OCI-LY3 (cell line): ENCODE results near the gene CXXC1.
A peak's percentile ranks its signal among the peaks of the same experiment; 100 is the strongest.

Experiments used
- H2AFZ ChIP-seq: fragments of 200-600, 300-600 bp; shearing (Covaris generic); 2 replicates; pipeline ENCODE4 v1.6.0; 2014; ENCODE audit warnings: antibody characterized with exemption, low read depth, low read length
- H3K27ac ChIP-seq: fragments of 200-600, 300-600 bp; sonication (generic); 2 replicates; pipeline ENCODE4 v1.5.1; 2014; ENCODE audit warnings: mild to moderate bottlenecking, low read length, moderate library complexity, mixed read lengths
- H3K27me3 ChIP-seq: fragments of 200-600, 300-600 bp; sonication (generic); 2 replicates; pipeline ENCODE4 v1.6.1; 2014; ENCODE audit warnings: low read depth, low read length, mixed read lengths
- H3K36me3 ChIP-seq: fragments of 200-600, 300-600 bp; sonication (generic); replicated peaks from 2 replicates; pipeline ENCODE3; 2014; ENCODE audit warnings: low read depth, low read length, mixed read lengths
- H3K4me1 ChIP-seq: fragments of 300-600, 200-600 bp; sonication (generic); 2 replicates; pipeline ENCODE4 v1.6.1; 2014; ENCODE audit warnings: low read length, mixed read lengths
- H3K4me2 ChIP-seq: fragments of 200-600, 300-600 bp; sonication (generic); 2 replicates; pipeline ENCODE4 v1.6.1; 2014; ENCODE audit warnings: low read length, mixed read lengths
- H3K4me3 ChIP-seq: fragments of 300-600, 200-600 bp; sonication (generic); 2 replicates; pipeline ENCODE4 v1.5.1; 2014; ENCODE audit warnings: antibody characterized with exemption, mild to moderate bottlenecking, low read length, moderate library complexity
- H3K79me2 ChIP-seq: fragments of 300-600, 200-600 bp; shearing (Covaris generic); 2 replicates; pipeline ENCODE4 v1.6.1; 2014; ENCODE audit warnings: mild to moderate bottlenecking, low read length, mixed read lengths
- H3K9ac ChIP-seq: fragments of 300-600, 200-600 bp; shearing (Covaris generic); 2 replicates; pipeline ENCODE4 v1.6.0; 2014; ENCODE audit warnings: mild to moderate bottlenecking, low read length, moderate library complexity
- H3K9me3 ChIP-seq: fragments of 200-600, 300-600 bp; shearing (Covaris generic); 2 replicates; pipeline ENCODE4 v1.6.1; 2014; ENCODE audit warnings: low read length, mixed read lengths; ENCODE audit not compliant: insufficient read depth
- H4K20me1 ChIP-seq: fragments of 200-600, 300-600 bp; sonication (generic); 2 replicates; pipeline ENCODE4 v1.6.1; 2016; ENCODE audit warnings: low read length, mixed read lengths; ENCODE audit not compliant: insufficient read depth
- EZH2phosphoT487 ChIP-seq: fragments of 200-600 bp; shearing (Covaris generic); IDR thresholded peaks from 2 replicates; pipeline ENCODE4 v1.6.1; 2018; ENCODE audit warnings: antibody characterized with exemption, mixed run types, low read depth
- TF ChIP-seq, protein P1 (sequence below): fragments of 200-600, 300-600 bp; sonication (generic); IDR thresholded peaks from 2 replicates; pipeline ENCODE4 v1.5.1; 2014; ENCODE audit warnings: antibody characterized with exemption, low read length, low read depth

CXXC1 gene

GRCh38 chr18:50287028-50287440 is 458 bp downstream of the CXXC1 start:
- H3K27ac ChIP-seq: peak overlapping the region; percentile 31
- H3K4me3 ChIP-seq: peak overlapping the region; percentile 91
- H3K9ac ChIP-seq: peak overlapping the region; percentile 85
- peaks cover 43% of the 10 kb centered on the region for H3K36me3 ChIP-seq
- H3K9me3 ChIP-seq: no peaks in the 10 kb centered on the region
- no peaks in the 10 kb centered on the region for H3K27me3 ChIP-seq
- peak overlapping the region; percentile 49; the same call in 1 of the 2 replicates for H2AFZ ChIP-seq
- peak overlapping the region; percentile 79 for H3K4me2 ChIP-seq
- H3K79me2 ChIP-seq: peaks cover 25% of the 10 kb centered on the region
- H3K4me1 ChIP-seq: peaks cover 11% of the 10 kb centered on the region
- TF ChIP-seq, protein P1, sequence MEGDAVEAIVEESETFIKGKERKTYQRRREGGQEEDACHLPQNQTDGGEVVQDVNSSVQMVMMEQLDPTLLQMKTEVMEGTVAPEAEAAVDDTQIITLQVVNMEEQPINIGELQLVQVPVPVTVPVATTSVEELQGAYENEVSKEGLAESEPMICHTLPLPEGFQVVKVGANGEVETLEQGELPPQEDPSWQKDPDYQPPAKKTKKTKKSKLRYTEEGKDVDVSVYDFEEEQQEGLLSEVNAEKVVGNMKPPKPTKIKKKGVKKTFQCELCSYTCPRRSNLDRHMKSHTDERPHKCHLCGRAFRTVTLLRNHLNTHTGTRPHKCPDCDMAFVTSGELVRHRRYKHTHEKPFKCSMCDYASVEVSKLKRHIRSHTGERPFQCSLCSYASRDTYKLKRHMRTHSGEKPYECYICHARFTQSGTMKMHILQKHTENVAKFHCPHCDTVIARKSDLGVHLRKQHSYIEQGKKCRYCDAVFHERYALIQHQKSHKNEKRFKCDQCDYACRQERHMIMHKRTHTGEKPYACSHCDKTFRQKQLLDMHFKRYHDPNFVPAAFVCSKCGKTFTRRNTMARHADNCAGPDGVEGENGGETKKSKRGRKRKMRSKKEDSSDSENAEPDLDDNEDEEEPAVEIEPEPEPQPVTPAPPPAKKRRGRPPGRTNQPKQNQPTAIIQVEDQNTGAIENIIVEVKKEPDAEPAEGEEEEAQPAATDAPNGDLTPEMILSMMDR: no peak
- TF ChIP-seq EZH2phosphoT487: no peak
- H4K20me1 ChIP-seq: 0 out of 2 replicates have a peak, but pooled peaks cover 5% of the 10 kb centered on the region

- no peak overlapping the region for H2AFZ ChIP-seq
These were observed 983 bp downstream of the CXXC1 start for GRCh38 chr18:50286391-50287027.

DNA sequence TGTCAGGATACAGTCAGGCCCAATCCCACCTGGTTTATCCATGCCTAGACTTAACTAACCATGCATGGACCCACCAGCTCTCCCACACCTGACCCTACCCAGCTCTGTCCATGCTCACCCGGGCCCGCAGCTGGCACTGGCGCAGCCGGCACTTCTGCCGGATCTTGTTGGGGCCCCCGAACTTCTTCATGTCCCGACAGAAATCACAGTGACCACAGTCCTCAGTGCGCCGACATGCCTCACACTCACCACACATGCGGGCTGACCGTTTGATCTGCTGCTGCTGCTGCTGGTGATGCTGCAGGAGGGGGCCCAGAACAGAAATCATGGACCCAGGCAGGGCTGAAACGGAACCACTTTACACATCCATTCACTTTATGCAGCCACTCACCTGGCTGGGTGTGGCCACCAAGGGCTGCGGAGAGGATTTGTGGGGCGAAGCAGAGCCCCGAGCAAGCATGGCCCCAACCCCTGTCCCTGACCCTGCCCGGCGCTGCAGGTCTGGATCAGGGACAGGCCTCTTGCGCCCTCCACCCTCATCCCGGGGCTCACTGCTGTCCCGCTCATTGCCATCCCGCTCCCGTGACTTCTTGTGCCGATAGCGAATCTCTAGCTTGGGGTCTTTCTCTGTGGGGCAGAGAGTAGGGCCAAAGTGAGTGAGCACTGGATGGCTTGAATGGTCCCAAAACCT is 1.7 kb downstream of the CXXC1 start:
- Histone ChIP-seq H3K27ac (no peak overlapping the region), H3K79me2 (peaks cover 33% of the 10 kb centered on the region), H3K9me3 (no peaks in the 10 kb centered on the region), H4K20me1 (0 out of 2 replicates have a peak, but pooled peaks cover 5% of the 10 kb centered on the region), H3K4me2 (peak overlapping the region; percentile 79), H3K27me3 (no peaks in the 10 kb centered on the region), H2AFZ (no peak overlapping the region), H3K4me3 (peak overlapping the region; percentile 91), H3K36me3 (peaks cover 46% of the 10 kb centered on the region), H3K4me1 (peaks cover 14% of the 10 kb centered on the region), H3K9ac (peak overlapping the region; percentile 85; the same call in 1 of the 2 replicates)
- TF ChIP-seq EZH2phosphoT487: no peak
- TF ChIP-seq, protein P1: no peak

More at GRCh38 chr18:50286391-50287027, 983 bp downstream of the CXXC1 start:
- 0 out of 2 replicates have a peak, but pooled peaks cover 5% of the 10 kb centered on the region for H4K20me1 ChIP-seq
- peaks cover 46% of the 10 kb centered on the region for H3K36me3 ChIP-seq
- H3K27me3 ChIP-seq: no peaks in the 10 kb centered on the region
- H3K4me2 ChIP-seq: peak overlapping the region; percentile 79
- no peaks in the 10 kb centered on the region for H3K9me3 ChIP-seq
- H3K4me1 ChIP-seq: peaks cover 14% of the 10 kb centered on the region
- no peak overlapping the region for H3K27ac ChIP-seq
- H3K9ac ChIP-seq: peak overlapping the region; percentile 85
- TF ChIP-seq EZH2phosphoT487: no peak
- TF ChIP-seq, protein P1: no peak
- H3K79me2 ChIP-seq: peaks cover 28% of the 10 kb centered on the region
- peak overlapping the region; percentile 91 for H3K4me3 ChIP-seq

DNA sequence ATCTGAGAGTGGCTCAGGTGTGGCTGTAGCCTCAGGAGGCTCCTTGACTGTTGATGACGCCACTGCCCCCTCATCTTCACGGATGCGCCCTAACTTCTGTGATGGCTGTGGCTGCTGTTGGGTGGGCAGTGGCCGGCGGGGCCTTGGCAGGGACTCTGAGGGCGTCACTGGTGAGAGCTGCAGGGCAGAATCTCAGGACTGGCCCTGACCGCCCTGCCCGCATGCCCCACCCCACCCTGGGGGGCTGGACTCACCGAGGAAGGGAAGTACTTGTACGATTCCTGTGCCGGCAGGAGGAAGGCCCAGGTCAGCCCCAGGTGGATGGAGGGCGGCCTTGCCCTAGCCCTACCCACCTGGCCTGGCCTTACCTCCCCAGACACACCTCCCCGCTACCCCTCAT is 2.4 kb downstream of the CXXC1 start:
- Histone ChIP-seq H3K36me3 (peaks cover 46% of the 10 kb centered on the region), H3K4me2 (no peak overlapping the region), H3K79me2 (peaks cover 40% of the 10 kb centered on the region), H2AFZ (no peak overlapping the region), H3K27me3 (no peaks in the 10 kb centered on the region), H4K20me1 (0 out of 2 replicates have a peak, but pooled peaks cover 5% of the 10 kb centered on the region), H3K4me3 (no peak overlapping the region), H3K27ac (no peak overlapping the region), H3K9ac (no peak overlapping the region), H3K9me3 (no peaks in the 10 kb centered on the region), H3K4me1 (peaks cover 19% of the 10 kb centered on the region)
- TF ChIP-seq, protein P1: no peak
- no peak for TF ChIP-seq EZH2phosphoT487
